Activated CD8-positive, alpha-beta memory T cell treated with anti-CD3 and anti-CD28 coated beads, Interleukin-2, amount 50 U/mL, for 1 hour (primary cell): ENCODE data around the gene ARHGEF1.

Experiments used
- DNase-seq: peaks from one replicate; pipeline ENCODE4 v3.0.0-alpha.2; 2020; ENCODE audit errors: extremely low read depth

Gene ARHGEF1

DNA sequence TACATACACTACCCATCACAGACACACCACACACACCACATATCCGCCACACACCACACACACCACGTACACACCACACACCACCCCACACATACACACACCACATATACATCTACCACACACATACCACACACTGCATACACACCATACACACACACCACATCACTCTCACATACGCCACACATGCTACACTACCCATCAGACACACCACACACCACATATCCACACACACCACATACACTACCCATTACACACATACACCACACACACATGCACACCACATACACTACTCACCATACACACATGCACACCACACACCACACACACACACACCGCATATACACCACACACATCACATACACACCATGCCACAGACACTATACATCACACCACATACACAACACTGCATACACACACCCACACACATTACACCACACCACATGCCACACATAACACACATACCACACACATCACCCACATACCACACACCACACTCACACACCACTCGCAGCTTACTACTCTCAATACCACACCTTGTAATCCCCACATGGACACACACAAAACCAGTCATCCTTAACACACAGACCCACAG is 35.8 kb downstream of the ARHGEF1 start:
- no peak for DNase-seq

DNA sequence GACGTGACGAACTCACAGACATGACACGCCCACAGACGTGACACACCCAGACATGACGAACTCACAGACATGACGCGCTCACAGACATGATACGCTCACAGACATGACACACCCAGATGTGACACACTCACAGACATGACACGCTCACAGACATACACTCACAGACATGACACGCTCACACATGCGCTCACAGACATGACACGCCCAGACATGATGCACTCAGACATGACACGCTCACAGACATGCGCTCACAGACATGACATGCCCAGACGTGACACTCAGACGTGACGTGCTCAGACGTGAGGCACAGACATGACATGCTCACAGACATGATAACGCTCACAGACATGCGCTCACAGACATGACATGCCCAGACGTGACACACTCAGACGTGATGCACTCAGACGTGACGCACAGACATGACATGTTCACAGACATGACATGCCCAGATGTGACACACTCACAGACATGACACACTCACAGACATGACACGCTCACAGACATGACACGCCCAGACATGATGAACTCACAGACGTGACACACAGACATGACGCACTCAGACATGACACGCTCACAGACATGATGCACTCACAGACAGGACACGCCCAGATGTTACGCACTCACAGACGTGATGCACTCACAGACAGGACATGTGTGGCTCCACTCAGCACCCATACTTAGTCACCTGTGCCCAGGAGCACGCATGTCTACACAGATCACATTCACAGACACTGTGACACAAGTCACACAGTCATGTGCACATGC is 37.1 kb downstream of the ARHGEF1 start:
- DNase-seq: no peak

DNA sequence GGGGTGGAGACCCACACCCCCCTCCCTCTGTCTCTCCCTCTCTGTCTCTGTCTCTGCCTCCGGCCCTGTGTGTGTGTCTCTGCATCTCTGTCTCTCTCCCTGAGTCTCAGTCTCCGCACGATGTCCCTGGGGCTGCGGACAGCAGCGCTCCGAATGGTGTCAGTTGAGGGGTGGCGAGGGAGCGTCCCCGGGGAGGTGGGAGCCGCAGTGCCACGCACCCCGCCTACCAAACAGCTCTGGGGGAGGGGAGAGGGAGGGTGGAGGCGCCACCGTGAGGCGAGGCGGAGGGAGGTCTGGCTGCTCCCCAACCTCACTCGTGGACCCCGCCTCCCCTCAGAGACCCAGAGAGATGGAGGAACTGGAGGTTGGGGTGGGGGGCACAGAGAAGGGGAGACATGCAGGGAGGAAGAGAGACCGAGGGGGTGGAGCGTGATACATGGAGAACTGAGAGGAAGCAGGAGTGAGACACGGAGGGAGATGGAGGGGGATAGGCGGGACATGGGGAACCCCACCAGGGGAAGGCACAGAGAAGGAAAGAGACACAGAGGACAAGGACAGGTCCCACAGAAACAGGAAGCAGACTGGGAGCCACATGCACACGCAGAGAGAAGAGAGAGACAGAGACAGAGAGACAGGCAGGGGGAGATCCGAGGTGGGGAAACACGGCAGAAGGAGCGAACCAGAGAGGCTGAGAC is 38.0 kb downstream of the ARHGEF1 start:
- DNase-seq: no peak

DNA sequence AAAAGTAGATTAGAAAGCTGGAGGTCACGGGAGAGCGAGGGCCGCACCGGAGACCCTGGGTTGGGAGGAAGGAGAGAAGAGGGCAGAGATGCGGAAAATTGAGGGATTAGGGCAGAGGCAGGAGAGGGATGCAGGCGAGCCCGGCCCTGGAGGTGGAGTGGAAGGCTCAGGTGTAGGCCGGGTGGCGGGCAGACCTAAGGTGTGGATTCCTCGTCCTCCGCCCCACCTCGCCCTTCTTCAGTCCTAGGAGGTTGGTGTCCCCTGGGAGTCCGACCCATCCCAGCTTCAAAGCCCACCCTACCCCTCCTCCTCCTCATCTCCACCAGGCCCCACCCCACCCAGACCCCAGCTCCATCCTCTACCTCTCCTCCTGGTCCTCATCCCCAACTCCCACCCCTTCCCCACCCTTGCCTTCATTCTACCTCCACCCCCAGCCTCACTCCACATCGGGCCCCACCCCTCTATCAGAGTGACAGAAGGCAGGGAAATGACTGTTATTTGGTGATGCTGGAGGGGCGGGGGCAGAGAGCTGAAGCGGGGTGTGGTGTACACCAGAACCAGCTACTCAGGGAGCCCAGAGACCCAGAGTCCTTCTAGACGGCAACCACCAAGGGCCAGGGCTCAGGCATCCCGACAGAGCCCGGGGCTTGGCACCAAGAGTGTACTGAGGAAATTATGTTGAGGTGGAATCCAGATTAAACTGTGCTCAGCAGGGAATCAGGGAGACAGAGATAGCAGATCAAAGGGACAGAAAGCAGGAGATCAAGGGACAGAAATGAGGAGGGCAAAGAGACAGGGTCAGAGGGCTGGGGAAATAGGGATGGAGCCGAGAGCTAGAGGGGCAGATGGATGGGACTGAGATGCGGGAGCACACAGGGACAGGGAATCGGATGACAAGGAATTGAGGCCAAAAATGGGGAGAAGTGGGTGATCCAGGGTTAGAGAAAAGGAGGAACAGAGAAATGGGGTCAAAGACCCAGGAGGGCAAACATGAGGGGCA is 38.9 kb downstream of the ARHGEF1 start:
- DNase-seq: no peak

DNA sequence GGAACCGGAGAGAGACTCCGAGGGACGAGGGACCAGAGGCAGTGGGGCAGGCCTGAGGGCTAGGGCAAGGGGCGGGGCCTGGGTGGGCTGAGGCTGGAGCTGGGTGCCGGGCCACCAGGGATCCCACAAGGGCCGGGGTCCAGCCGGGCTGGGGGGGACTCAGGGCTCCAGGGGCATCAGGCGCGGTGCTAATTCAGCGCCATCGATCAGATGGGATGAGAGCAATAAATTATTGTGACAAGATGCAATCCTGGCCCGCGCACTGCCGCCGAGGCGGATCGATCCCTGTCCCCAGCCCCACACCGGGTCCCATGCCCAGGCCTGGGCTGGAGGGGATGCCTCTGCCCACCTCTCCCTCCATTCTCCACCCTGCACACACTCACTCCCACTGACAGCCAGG is 39.6 kb downstream of the ARHGEF1 start:
- no peak for DNase-seq

DNA sequence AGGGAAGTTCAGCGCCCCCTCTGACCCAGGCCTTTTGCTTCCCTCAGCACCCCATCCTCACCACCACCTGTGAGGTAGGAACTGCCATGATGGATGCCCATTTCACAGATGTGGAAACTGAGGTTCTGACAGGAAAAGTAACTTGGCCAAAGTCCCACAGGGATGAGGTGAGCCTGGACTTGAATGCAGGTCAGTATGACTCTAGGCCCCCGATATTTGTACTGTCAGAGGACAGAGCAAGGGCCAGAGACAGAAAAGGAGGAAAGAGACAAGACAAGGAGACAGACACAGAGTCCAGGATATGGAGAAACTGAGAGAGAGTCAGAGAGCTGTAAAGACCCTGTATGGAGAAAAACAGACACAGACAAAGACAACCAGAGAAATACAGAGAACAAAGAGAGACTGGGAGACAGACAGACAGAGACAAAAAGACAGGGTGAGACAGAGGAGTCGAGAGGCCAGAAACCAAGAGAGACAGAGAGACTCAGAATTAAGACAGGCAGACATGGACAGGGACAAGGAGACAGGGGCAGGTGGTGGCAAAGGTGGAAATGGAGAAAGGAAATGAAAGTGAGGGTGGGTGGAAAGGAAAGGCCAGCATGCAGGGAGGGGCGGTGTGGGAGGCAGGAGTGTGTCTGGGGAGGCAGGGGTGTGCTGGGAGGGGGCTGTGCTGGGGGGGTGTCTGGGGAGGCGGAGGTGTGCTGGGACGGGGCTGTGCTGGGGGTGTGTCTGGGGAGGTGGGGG is 40.2 kb downstream of the ARHGEF1 start:
- no peak for DNase-seq

DNA sequence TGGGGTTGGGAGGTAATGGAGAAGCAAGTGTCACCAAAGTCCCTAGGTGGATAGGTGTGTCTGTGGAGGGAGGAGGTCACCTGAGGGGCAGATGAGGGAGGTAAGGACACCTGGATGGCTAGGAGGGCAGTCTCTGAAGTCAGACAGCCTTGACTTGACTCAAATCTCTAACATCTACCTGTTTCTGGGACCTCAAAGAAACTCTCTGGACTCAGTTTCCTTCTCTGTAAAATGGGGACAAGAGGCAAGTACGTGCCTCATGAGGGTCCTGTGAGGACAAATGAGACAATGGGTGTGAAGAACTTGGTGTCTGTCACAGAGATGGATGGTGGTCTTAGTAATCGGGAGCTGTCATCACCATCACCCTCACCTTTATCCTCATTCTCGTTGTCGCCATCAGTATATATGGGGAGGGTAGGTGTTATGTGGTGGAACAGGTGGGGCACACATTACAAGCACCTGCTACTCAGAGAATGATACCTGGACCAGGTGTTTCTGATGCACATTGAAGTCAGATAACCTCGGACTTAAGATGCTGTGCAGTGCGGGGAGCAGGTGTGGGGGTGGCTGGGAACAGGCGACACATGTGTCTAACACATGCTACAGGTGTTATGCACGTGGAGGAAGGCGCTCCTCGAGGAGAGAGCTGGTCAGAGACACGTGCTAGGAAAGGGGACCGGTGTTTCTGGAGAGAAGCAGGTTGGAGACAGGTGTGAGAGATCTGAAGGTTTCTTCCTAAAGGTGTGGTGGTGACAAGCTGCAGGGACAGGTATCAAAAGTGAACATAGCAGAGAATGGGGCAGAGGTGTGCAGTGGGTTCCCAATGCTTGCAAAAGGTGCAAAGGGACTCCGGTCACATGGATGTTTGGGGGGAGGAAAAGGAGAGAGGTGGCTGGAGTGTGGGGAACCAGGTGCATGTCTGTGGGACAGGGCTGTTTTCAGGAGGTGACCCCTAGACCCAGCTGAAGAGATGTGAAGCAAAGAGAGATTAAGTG is 41.5 kb downstream of the ARHGEF1 start:
- no peak for DNase-seq

DNA sequence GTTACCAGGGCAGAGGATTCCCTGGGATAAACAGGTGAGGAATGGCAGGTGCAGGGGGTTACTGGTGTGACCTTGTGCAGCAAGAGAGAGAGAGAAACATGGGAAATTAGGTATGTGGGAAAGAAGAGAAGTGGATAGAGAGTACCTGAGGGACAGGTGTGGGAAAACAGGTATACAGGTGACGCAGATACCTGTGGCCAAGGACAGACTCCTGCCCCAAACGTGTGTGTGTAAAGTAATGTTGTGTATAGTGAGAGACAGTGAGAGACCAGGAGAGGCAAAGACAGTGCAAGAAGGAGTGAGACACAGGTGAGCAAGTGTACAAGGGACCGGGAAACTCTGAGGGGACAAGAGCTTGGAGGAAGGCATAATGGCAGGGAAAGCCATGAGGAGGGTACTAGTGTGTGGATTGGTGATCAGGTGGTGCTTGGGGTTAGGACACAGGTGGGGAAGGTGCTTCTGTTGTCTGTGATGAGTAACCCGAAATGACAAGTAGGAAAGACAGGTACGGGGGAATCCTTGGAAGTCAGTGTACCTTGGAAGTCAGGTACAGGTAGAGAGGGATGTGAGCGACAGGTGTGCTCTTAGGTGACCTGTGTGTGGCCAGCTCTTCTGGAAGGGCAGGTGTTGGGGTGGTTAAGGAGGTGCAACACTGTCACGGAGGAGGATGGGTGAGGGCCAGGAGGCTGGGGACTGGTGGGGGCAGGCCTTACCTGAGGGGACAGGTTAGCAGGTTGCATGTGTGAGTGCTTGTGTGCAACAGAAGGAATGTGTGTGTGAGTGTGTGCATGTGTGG is 42.4 kb downstream of the ARHGEF1 start:
- no peak for DNase-seq

DNA sequence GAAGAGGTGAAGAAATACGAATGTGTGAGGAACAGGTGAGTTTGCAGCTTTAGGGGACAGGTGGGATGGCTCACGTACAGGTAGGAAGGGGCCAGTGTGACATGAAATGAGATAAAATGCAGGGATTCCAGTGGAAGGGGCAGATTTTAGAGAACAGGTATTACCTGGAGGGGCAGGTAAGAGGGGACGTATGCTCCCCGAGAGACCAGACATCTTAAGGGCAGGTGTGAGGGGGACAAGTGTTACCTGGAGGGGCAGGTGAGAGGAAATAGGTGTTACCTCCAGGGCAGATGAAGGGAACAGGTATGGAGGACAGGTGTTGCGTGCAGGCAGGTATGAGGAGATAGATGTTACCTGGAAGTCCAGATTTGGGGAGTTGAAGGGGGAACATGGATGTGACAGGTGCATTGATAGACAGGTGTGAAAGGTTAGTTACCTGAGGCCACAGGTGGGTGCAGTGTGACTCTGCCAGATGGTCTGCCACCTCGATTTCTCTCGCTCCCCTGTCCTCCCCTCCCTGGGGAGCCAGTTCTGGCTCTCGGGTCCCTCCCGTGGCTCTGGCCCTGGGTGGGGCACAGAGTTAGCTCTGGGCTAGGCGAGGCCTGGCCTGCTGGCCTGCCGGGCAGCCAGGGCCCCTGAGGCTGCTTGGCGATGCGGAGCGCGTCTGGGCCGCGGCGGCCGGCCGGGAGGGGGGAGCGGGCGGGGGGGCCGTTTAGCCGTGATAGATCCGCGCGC is 43.2 kb downstream of the ARHGEF1 start:
- DNase-seq: no peak

DNA sequence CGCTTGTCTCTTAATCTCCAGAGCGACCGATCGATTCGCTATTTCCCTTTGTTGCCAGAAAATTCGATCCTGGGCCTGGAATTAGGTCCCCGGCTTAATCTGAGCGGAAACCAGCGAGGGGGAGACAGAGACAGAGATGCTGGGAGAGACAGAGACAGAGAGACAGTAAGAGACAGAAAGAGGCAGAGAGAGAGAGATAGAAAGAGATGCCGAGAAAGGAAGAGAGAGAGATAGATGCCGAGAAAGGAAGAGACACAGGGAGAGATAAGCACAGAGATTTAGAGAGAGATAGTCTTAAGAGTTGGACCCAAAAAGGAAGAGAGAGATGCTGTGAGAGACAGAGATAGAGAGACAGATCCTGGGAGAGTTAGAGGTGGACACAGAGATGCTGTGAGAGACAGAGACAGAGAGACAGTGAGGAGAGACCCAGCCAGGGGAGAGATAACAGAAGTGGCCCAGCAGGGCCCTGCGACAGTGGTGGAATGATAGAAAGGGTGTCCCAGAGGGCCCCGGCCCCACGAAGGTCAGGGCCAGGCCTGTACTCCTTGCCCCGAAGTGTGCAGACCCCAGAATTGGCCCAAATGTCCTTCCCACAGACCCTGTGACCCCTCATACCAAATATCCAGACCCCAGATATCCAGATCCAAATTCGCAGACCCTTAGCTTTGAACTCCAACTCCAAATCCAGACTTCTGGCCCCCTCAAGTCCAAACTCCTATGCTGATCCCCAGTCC is 43.9 kb downstream of the ARHGEF1 start:
- DNase-seq: no peak

DNA sequence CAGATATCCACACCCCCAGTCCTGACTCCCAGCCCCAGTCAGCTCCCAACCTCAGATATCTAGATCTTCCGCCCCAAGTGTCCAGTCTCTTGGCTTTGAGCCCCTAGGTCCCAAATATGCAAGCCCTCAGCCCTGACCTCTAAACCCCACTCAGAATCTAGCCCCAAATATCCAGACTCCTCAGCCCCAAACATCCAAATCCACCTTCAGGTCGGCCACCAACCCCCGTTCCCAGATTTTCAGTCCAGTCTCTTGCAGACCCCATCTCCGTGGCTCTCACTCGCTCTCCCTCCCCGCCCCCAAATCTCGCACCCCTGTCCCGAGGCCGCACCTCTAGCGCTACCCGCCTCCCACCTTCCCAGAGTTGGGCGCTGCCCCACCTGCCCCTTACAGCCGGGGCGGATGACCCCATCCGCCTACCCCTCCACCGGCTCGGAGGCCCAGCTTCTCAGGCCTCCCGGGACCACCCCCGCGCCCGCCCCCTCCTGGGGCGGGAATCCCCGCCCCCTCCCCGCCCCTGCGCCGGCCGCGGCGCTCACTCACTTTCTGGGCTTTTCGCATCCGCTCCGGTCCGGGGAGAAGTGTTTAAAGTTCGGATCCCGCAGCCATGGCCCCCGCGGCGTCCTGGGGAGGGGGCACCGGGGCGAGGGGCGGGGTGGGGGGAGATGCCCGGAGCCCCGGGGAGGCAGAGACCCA is 44.7 kb downstream of the ARHGEF1 start:
- no peak for DNase-seq

DNA sequence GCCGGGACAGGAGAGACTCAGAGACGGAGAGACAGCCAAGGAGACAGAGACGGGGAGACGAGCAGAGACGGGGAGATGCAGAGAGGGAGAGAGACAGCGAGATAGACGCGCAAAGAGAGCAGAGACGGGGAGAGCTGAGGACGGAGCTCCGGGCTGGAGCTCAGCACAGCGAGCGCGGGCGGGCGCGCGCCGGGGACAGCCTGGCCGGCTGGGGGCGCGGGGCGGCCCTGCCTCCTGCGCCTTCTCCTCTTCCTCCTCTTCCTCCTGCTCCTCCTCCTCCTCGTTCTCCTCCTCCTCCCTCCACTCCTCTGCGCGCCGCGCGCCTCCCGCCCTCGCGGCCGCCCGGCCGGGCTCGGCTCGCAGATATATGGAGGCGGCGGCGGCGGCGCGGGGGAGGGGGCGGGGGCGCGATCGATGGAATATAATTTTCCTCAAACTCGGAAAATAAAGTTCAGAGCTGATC is 45.3 kb downstream of the ARHGEF1 start, which contains the start of gene ERFL:
ERFL (minus strand) TSS at position 229 of the 463 bp plus-strand sequence. CDS start 15,530 bp downstream, outside the sequence.
- DNase-seq: no peak

DNA sequence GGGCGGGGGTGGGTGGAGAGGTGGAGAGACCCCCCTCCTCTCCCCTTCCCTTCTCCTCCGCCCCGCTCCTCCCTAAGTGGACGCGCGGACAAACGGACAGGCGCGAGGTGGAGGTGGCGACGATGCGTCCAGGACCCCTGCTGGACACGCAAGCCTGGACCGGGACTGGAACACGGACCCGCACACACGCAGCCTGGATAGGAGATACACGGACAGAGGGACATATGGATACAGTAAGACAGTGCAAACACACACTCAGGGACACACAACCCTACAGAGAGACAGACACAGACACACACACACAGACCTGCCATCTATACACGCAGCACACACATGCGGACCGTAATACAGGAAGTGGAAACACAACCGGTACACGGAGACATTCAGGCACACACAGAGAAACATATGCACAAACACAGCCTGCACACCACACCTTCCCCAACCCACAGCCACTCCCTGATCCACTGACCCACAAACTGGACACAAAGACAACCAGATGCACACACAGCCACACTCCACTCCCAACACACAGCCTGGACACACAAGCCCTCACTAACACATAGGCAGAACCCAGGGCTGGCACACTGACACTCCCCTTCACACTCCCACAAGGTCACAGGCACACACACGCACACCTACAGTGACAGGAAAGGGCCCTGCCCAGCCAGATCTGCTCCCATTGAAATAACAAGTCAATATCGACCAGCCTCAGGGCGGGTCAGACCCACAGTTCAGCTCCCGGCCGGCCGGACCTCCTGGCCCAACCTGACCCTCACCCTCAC is 46.0 kb downstream of the ARHGEF1 start:
- no peak for DNase-seq

DNA sequence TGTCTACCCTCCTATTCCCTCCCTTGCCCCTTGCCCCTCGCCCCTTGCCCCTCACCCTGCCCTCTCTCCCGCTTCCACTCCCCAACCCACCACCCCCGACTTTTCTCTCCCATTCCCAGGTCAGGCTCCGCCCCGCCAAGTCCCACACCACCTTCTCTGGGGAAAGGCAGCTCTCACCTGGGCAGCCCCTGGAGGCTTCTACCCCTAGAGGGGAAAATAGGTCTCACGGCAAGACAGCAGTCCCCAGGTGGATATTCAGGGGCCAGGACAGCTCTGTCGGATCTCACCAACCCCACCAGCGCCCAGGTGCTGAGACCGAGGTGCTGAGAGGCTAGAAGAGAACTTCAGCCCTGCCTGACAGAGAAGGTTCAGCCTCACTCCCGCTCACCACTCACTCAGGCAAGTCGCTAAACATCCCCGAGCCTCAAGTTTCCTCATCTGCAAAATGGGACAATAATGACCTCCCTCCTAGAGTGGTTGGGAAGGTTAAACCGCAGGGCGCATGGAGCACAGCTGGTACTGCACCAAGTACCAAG is 46.6 kb downstream of the ARHGEF1 start:
- no peak for DNase-seq

DNA sequence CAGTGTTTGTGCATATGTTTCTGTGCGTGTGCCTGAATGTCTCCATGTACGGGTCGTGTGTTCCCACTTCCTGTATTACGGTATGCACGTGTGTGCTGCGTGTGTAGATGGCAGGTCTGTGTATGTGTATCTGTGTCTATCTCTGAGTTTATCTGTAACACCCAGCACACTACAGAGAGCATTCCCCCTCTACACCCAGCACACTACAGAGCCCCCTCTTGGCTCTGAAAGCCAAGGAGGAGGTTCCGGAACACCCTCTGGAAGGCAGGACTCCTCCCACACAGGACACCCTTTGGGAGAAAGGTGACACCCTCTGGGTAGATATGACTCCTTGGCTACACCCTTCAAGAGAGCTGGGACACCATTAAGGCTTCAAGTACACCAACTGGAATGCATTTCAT is 47.3 kb downstream of the ARHGEF1 start:
- DNase-seq: no peak
